ENCODE data around the gene TMC2.
A peak's percentile ranks its signal among the peaks of the same experiment; 100 is the strongest.
"Not testable (repeated sequence)": the region's sequence is repeated elsewhere in the genome, so short reads cannot be mapped to it uniquely, and the experiment has no call there.

TMC2 gene

GRCh38 chr20:2673453-2673852 lies 137.1 kb downstream of the TMC2 start:
- DNase-seq = no peak

- no peak for DNase-seq
These were observed 143.7 kb downstream of the TMC2 start for GRCh38 chr20:2680046-2680445.

- DNase-seq = not testable (repeated sequence)
These were observed 145.7 kb downstream of the TMC2 start for GRCh38 chr20:2682040-2682439.

GRCh38 chr20:2684817-2685216 lies 148.4 kb downstream of the TMC2 start:
- not testable (repeated sequence) for DNase-seq

GRCh38 chr20:2687514-2687913 lies 151.1 kb downstream of the TMC2 start:
- DNase-seq = no peak

- peak; percentile 86 for DNase-seq
These were observed 151.7 kb downstream of the TMC2 start for GRCh38 chr20:2688041-2688591.

- DNase-seq = no peak
These were observed 153.8 kb downstream of the TMC2 start for GRCh38 chr20:2690213-2690612.

- DNase-seq = no peak
These were observed 154.3 kb downstream of the TMC2 start for GRCh38 chr20:2690718-2691117.

GRCh38 chr20:2691127-2691526 lies 154.8 kb downstream of the TMC2 start:
- no peak for DNase-seq
